ENCODE measurements around the gene ZNF70. TPM values are rescaled to one million over a fixed set of nuclear protein-coding genes. Genes with fewer than 3 reads are reported as not detected.
"Not testable (repeated sequence)": the region's sequence is repeated elsewhere in the genome, so short reads cannot be mapped to it uniquely, and the experiment has no call there.

Gene ZNF70
- total RNA-seq, 1 donor from 2014 or later: 3.2 TPM

DNA sequence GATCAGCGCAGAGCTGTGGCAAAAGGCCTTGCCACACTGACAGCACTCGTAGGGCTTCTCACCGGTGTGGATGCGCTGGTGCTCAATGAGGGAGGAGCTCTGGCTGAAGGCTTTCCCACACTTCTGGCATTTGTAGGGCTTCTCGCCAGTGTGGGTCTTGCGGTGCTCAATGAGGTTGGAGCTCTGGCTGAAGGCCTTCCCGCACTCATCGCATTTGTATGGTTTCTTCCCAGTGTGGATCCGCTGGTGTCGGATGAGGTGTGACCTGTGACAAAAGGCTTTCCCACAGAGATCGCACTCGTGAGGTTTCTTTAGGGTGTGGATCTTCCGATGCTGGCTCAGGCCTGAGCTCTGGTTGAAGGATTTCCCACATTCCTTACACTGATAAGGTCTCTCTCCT is 6.9 kb downstream of the ZNF70 start:
- no peak for ATAC-seq
- no peak for DNase-seq (ENCODE audit: missing footprints)
- intact Hi-C loops (cut with DNase I): no loop called here

DNA sequence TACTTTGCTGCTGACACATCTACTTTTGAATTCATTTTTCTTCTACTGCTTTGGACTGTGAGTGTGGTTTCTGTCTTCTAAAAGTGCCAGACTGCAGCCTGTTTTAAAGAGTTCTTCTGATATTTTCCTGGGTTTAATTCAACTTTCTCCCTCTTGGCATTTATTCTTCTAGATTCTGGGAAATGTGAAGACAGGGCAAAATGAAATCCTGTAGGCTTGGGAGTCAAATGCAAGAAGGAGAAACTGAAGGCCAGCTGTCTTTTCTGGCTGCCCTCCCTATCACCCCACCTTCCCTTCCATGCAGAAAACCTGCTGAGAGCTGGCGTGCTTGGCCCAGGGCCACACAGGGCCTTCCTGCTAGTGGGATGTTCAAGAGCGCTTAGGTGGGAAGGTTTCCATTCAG is 7.6 kb downstream of the ZNF70 start:
- intact Hi-C loops (cut with DNase I): no loop called here
- peak; percentile 71 for DNase-seq (ENCODE audit: missing footprints)
- ATAC-seq: peak; percentile 60

DNA sequence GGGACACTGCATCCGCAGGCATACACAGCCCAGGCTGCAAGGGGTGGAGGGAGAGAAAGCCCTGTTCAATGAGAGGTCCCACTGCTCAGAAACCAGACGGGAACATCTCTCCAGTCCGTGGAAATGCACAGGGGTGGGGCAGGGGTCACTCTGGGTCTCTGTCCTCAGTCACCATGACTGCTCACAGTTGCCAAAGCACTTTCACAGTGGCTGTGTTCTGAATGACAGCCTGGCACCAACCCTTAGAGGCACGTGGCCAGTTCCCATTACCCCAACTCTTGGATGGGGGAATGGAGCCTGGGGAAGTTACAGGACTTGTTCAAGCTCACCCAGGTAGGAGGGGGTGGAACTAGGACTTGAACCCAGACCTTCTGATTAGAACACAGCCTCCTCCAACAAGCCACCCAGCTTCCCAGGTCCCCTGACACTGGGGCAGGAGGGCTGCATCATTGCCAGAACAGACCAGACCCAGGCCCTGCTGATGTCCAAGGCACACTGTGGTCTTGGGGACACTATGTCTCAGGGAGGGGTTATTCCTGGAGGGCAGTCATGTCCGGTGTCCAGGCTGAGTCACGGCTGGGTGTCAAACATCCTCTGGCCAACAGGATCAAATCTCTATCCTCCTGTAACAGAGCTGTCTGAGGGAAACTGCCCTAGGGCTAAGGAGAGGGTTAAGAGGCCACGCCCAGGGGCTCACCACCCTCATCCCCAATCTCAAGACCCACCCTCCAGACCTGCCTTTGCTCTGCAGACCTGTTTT is 8.2 kb downstream of the ZNF70 start:
- peak; percentile 73 for DNase-seq (ENCODE audit: missing footprints)
- peak; percentile 83 for ATAC-seq
- intact Hi-C loops (cut with DNase I): no loop called here

DNA sequence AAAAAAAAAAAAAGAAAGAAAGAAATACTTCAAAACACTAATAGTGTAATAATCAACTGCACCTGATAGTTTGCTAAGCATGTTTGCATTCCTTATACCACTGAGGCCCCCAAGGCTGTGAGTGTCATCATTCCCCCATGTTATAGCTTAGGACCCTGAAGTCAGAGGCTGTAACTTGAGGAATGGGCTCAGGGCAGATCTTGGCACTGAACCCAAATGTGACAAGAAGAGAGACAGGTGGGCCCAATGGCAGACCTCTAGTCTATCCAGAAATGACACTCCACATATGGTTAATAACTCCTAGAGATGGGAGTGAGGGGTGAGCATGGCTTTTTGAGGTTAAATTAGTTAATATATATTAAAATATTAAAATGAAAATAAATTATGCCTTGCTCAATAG is 13.2 kb downstream of the ZNF70 start:
- no peak for DNase-seq (ENCODE audit: missing footprints)
- no peak for ATAC-seq
- intact Hi-C loops (cut with DNase I): no loop called here

DNA sequence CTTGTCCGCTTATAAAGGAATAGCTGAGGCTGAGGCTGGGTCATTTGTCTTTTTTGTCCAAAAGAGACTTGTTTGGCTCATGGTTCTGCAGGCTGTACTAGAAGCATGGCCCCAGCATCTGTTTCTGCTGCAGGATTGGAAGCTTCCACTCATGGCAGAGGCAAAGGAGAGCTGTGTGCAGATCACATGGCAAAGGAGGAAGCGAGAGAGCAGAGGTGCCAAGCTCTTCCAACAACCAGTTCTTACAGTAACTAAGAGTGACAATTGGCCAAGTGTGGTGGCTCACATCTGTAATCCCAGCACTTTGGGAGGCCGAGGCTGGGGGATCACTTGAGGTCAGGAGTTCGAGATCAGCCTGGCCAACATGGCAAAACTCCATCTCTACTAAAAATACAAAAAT is 22.8 kb downstream of the ZNF70 start:
- intact Hi-C loops (cut with DNase I); ATAC-seq; DNase-seq (ENCODE audit: missing footprints): not testable (repeated sequence)

DNA sequence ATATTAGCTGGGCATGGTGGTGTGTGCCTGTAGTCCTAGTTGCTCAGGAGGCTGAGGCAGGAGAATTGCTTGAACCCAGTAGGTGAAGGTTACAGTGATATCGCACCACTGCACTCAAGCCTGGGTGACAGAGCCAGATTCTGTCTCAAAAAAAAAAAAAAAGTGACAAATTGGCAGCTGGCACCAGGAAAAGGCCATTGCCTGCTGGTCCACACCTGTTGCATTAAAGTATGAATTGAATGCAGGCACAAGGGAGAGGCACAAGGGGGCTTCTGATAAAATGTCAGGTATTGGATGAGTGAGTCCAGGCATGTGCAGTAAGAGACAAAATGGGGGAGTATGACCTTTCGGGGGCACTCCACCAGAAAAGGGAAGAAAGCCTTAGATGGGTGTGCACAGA is 28.2 kb downstream of the ZNF70 start:
- DNase-seq (ENCODE audit: missing footprints): no peak
- no peak for ATAC-seq
- intact Hi-C loops (cut with DNase I): no loop called here

DNA sequence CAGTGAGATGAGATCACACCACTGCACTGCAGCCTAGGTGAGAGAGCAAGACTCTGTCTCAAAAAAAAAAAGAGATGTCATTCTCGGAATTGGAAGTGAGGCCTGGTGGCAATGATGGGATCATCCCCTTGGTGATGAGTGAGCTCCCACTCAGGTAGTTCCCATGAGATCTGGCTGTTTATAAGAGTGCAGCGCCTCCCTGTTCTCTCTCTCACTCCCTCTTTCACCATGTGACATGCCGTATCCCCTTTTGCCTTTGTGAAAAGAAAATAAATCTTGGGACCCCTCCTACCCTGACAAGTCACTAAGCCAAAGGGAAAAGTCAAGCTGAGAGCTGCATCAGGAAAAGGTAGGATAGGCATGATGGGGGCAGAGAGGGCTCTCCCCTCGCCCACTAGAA is 28.8 kb downstream of the ZNF70 start:
- ATAC-seq (no peak), DNase-seq (ENCODE audit: missing footprints) (no peak)
- intact Hi-C loops (cut with DNase I): no loop called here

DNA sequence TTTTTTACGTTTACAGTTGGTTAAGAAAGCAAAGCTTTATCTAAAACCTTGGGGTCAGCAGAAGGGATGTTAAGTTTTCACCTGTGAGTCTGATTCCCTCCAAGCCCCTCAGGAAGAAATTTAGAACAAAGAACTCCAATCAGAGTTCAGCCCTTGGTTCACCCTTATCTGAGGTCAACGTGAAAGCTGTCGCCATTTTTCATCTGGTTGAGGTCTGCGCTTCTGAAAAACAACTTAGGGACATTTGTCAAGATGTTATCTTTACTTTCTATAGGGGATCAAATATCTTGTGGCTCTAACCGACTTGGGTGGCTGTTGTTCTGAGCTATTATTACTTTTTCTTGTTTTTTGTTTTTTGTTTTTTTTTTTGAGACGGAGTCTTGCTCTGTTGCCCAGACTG is 30.1 kb downstream of the ZNF70 start:
- ATAC-seq: no peak

DNA sequence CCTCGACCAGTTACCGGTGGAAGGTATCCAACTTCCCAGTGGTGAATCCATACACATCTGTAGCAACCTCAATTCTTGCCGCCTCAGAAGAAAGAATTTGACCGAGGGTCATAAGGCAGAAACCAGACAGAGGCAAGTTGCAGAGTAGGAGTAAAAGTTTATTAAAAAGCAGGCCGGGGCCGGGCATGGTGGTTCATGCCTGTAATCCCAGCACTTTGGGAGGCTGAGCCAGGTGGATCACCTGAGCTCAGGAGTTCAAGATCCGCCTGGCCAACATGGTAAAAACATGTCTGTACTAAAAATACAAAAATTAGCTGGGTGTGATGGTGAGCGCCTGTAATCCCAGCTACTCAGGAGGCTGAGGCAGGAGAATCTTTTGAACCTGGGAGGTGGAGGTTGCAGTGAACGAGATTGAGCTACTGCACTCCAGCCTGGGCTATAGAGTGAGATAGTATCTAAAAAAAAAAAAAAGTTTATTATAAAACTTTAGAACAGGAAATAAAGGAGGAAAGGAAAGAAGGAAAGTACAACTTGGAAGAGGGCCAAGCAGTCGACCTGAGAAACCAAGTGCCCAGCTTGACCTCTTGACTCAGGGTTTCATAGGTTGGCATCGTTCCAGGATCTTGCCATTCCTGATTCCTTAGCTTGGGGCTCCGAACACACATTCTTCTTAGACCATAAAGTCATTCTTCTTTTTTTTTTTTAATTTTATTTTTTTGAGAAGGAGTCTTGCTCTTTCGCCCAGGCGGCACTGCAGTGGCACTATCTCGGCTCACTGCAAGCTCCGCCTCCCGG is 32.3 kb downstream of the ZNF70 start:
- no peak for DNase-seq (ENCODE audit: missing footprints)
- intact Hi-C loops (cut with DNase I): no loop called here
- no peak for ATAC-seq

More for the DNA sequence above, 30.1 kb downstream of the ZNF70 start:
- intact Hi-C loops (cut with DNase I): no loop called here
- DNase-seq (ENCODE audit: missing footprints): no peak

DNA sequence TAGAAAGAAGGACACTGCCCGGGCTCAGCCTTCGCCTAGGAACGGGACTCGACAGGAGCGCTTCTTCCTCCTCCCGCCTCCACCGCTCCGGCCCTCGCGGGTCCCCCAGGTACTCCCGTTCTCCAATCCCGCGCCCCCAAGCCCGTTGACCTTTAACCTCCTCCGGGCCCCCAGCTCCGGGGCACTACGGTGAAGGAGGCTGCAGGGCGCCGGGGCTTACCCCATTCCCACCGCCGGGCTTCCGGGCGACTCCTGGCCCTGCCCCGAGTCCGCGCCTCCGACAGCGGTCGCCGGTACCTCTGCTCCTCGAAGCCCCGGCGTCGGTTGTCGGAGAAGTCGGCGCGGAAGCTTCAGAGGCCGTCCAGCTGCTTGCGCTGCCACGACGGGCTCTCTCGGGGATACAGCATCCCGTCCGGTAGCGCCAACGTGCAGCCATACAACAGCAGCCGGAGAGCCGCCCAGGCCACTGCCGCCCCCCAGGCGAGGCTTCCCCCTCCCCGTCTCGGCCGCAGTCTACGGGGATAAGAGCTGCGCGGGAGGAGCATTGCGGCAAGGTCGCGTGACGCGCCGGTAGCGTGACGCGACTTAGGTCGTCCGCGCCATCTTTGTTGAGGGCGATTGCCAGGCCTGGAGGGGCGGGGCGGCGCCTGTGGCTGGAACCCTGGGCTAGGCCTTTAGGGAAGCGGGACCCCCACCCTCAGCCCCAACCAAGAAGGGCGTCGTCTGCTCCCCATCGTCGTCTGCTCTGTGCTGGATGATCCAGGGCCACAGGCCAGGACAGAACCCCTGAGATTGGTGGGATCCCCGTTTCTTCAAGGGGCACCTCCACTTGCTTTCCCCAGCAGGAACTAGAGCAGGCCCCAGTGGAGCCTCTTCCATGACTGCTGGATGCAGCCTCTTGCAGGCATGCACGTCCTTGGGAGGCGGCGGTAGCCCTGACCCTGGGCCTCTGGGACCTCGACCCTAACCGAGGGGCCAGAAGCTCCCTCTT is 33.8 kb downstream of the ZNF70 start:
- peak; percentile 97 for ATAC-seq
- intact Hi-C loops (cut with DNase I): no loop called here
- peak; percentile 94 for DNase-seq (ENCODE audit: missing footprints)

DNA sequence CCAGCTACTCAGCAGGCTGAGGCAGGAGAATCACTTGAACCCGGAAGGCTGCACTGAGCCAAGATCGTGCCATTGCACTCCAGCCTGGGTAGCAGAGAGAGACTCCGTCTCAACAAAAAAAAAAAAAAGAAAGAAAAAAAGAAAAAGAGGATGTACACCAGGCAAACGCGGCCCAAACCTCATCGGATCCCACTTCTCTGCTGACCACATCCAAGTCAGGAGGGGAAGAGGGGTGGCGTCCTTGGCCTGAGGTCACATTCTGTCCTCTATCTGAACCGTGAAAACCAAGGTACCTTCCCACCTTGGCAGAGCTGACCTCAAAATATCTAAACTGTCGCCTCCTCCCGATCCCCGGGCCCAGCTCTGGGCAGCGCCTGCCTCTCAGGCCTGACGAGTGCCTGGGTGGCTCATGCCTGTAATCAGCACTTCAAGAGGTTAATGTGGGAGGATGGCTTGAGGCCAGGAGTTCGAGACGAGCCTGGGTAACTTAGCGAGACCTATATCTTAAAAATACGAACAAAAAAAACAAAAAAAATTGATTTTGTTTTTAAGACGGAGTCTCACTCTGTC is 35.0 kb downstream of the ZNF70 start:
- ATAC-seq (no peak), DNase-seq (ENCODE audit: missing footprints) (no peak)
- intact Hi-C loops (cut with DNase I): no loop called here

DNA sequence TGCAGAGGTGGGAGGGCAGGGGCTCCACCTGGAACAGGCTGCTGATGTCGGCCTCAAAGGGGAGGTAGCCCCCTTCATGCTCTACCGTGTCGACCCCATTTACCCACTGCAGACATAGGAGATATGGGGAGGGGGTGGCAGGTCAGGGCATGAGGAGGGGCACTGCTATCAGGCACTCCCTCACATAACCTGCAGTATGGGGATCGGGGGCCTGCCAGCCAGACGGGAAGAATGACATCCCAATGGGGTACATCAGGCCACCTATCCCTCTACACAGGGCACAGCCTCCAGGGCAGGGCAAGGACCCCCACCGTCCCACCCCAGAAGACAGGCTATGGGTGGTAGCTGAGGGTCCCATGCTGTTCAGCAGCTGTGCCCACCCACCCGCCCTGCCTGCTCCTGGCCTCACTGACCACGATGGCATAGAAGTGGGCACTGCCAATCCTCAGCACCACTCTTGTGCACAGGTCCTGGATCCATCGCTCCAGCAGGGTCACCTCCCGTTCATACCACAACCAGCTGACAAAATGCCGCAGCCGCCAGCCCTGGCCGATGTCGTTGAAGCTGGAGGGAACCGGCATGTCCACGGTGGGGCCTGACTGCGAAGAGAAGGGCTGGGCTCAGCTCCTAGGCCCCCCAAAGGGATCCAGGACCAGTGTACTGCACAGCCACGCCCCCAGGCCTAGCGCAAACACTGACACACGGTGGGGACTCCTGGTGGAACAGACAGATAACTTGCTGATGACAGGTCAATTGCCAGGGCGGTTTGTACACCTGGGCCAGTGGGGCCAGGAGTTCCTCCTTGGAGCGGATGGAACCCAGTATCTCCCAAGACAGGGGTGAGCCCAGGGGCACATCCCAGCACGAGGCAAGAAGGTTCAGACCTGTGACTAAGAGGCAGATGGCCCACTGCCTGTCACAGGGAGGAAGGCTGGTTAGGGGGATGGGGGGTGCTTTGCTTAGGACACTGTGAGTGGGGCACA is 36.0 kb downstream of the ZNF70 start:
- DNase-seq (ENCODE audit: missing footprints) (no peak), ATAC-seq (no peak)
- intact Hi-C loops (cut with DNase I): no loop called here

DNA sequence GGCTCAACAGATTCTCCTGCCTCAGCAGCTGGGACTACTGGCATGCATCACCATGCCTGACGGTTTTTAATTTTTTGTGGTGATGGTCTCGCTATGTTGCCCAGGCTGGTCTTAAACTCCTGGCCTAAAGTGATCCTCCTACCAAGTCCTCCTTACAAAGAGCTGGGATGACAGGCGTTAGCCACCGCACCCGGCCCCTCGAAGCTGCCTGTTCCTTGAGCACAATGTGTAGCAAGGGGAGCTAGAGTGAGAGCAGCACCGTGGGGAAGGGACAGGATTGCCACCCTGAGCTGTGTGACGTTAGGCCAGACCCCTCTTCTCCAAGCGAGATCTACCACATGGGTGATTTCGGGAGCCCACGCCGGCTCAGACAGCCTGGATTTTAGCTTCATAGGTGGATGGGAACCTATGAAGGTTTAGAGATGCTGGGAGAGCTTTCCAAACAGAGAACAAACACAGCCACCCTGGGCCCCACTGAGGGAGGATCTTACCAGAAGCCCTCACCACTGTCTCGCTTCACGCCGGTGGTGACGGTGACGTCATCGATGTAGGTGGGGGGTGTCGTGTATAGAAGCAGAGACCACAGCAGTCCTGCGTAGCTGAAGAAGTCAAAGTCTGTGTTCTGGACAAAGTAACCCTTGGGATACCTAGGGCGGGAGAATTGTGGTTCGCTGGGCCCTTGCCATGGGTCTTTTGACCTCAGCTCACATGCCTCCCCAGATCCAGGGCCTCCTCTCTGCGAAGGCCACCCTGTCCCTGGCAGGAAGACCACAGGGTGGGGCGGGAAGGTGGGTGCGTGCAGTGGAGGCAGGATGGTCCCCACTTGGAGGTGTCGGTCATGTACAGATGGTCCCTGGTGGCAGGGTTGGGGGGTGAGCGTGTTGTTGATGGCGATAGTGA is 37.0 kb downstream of the ZNF70 start:
- ATAC-seq (no peak), DNase-seq (ENCODE audit: missing footprints) (no peak)
- intact Hi-C loops (cut with DNase I): no loop called here

DNA sequence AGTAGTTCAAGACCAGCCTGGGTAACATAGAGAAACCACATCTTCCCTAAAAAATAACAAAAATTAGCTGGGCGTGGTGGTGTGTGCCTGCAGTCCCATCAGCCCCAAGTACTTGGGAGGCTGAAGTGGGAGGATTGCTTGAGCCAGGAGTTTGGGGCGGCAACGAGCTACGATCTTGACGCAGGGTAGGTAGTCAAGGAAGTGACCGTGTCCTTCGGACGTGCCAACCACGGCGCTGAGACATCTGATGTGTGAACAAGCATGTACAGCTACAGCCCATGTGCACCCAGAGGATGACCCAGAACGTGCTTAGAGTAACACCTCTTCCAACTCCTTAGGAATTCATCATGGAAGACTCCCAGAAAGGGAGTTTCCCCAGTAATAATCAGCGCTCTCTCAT is 38.7 kb downstream of the ZNF70 start:
- DNase-seq (ENCODE audit: missing footprints) (no peak), ATAC-seq (no peak)
- intact Hi-C loops (cut with DNase I): no loop called here

DNA sequence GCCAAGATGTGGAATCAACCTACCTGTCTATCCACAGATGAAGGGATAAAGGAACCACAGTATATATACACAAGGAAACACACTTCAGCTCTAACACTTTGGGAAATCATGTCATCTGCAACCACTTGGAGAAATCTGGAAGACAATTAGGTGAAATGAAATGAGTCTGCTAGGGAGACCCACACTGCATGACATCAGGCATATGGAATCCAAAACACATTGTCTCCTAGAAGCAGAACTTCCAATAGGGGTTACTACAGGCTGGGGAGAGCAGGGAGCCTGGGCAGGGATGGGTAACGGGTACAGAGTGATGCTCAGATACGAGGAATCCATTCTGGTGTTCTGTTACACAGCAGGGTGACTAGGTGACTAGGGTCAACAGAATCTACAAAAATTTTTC is 41.8 kb downstream of the ZNF70 start:
- no peak for ATAC-seq

DNA sequence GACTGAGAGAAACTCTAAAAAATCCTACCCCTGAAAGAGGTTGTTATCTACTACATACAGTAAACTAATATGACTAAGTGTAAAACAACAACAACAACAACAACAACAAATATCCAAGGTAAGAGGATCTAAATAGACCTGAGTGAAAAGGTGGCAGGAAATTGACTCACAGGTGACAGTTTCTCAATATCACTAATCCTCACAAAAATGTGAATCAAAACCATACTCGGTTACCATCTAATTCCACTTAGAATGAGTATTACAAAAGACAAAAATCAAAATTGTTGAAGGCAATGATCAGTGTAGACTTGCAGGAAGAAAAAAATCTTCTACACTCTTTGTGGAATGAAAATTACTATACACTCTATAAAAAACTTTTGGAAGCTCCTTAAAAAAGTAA is 42.6 kb downstream of the ZNF70 start:
- intact Hi-C loops (cut with DNase I): no loop called here
- no peak for DNase-seq (ENCODE audit: missing footprints)
- ATAC-seq: no peak

More for the DNA sequence above, 41.8 kb downstream of the ZNF70 start:
- intact Hi-C loops (cut with DNase I): no loop called here
- DNase-seq (ENCODE audit: missing footprints): no peak

DNA sequence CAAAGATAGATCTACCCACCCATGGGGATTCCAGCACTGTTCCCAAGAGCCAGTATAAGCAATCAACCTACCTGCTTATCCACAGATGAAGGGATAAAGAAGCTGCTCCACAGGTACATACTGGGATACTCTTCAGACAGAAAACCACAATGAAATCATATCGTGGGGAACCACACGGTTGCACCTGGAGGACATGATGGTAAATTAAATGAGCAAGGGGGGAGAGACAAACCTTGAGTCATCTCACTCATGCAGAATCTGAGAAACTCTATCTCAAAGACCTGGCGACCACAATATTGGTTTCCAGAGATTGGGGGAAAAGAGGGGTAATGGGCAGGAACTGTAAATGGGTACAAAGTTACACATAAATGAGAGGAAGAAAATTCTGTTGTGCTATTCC is 45.6 kb downstream of the ZNF70 start:
- DNase-seq (ENCODE audit: missing footprints) (no peak), ATAC-seq (no peak)
- intact Hi-C loops (cut with DNase I): no loop called here

Data from Right ventricle myocardium inferior (tissue), 1 donor.